Neural cell (in vitro differentiated cells): Measurements from ENCODE around the gene TTC21A. TPM values are rescaled to one million over a fixed set of nuclear protein-coding genes. Genes with fewer than 3 reads are reported as not detected.

Experiments
- H2AFZ ChIP-seq: fragments of 200-600, 300-800 bp; sonication (generic), shearing (Covaris generic); 2 replicates; pipeline ENCODE4 v1.6.0; 2014; ENCODE audit warnings: low read depth, mild to moderate bottlenecking, antibody characterized with exemption, low read length, moderate library complexity
- H3F3A ChIP-seq: fragments of 200-600 bp; shearing (Covaris generic); 2 replicates; pipeline ENCODE4 v1.6.1; 2016; ENCODE audit warnings: mild to moderate bottlenecking, moderate library complexity, mixed read lengths, antibody characterized with exemption, low read length; ENCODE audit not compliant: insufficient read depth, poor library complexity, severe bottlenecking
- H3K27ac ChIP-seq: fragments of 200-600, 300-800 bp; sonication (generic), shearing (Covaris generic); 2 replicates; pipeline ENCODE4 v1.5.1; 2014; ENCODE audit warnings: mild to moderate bottlenecking, low read length, moderate library complexity
- H3K27me3 ChIP-seq: fragments of 300-800, 200-600 bp; sonication (generic), shearing (Covaris generic); 2 replicates; pipeline ENCODE4 v1.6.0; 2014; ENCODE audit warnings: mild to moderate bottlenecking, low read depth, low read length, moderate library complexity; ENCODE audit not compliant: insufficient read depth
- H3K36me3 ChIP-seq: fragments of 300-800, 200-600 bp; sonication (generic), shearing (Covaris generic); 2 replicates; pipeline ENCODE4 v1.5.1; 2014; ENCODE audit warnings: mild to moderate bottlenecking, antibody characterized with exemption, low read length, moderate library complexity; ENCODE audit not compliant: insufficient read depth
- H3K4me2 ChIP-seq: fragments of 300-800, 200-600 bp; sonication (generic), shearing (Covaris generic); 2 replicates; pipeline ENCODE4 v1.6.0; 2014; ENCODE audit warnings: mild to moderate bottlenecking, low read length
- H3K4me3 ChIP-seq: fragments of 300-800, 200-600 bp; sonication (generic), shearing (Covaris generic); 2 replicates; pipeline ENCODE4 v1.5.1; 2014; ENCODE audit warnings: mild to moderate bottlenecking, low read length, moderate library complexity
- H3K79me2 ChIP-seq: fragments of 200-600 bp; shearing (Covaris generic); replicated peaks from 2 replicates; pipeline ENCODE4 v1.6.0; 2014; ENCODE audit warnings: mild to moderate bottlenecking, low read length, moderate library complexity; ENCODE audit not compliant: insufficient read depth
- H3K9ac ChIP-seq: fragments of 300-800, 200-600 bp; sonication (generic), shearing (Covaris generic); 2 replicates; pipeline ENCODE4 v1.6.1; 2016; ENCODE audit warnings: mild to moderate bottlenecking, low read length, mixed read lengths
- H3K9me2 ChIP-seq: fragments of 200-600 bp; shearing (Covaris generic); 2 replicates; pipeline ENCODE4 v1.6.1; 2016; ENCODE audit warnings: mild to moderate bottlenecking, low read length, mixed read lengths; ENCODE audit not compliant: insufficient read depth
- H3K9me3 ChIP-seq: fragments of 200-600, 300-800 bp; sonication (generic), shearing (Covaris generic); 2 replicates; pipeline ENCODE4 v1.6.1; 2016; ENCODE audit warnings: mild to moderate bottlenecking, mixed run types, low read length, moderate library complexity, mixed read lengths
- H4K20me1 ChIP-seq: fragments of 200-600 bp; shearing (Covaris generic); 2 replicates; pipeline ENCODE4 v1.6.1; 2016; ENCODE audit warnings: mild to moderate bottlenecking, mixed run types; ENCODE audit not compliant: insufficient read depth
- EP300 ChIP-seq: fragments of 450-650 bp; conservative IDR thresholded peaks from 2 replicates; pipeline ENCODE4 v1.6.1; 2014; ENCODE audit warnings: antibody characterized with exemption, mild to moderate bottlenecking, moderate library complexity; ENCODE audit not compliant: poor library complexity, severe bottlenecking
- EZH2 ChIP-seq: fragments of 200-600, 300-800 bp; shearing (Covaris generic), sonication (generic); IDR thresholded peaks from 2 replicates; pipeline ENCODE4 v1.6.1; 2014; ENCODE audit warnings: antibody characterized with exemption, low read length, borderline replicate concordance, mild to moderate bottlenecking; ENCODE audit not compliant: insufficient read depth, poor library complexity, severe bottlenecking
- MXI1 ChIP-seq: fragments of 450-650 bp; conservative IDR thresholded peaks from 2 replicates; pipeline ENCODE4 v1.6.1; 2014; ENCODE audit warnings: antibody characterized with exemption, mild to moderate bottlenecking; ENCODE audit not compliant: poor library complexity, severe bottlenecking
- POLR2AphosphoS5 ChIP-seq: IDR thresholded peaks from 2 replicates; pipeline ENCODE4 v1.6.1; 2012
- RAD21 ChIP-seq: fragments of 450-650 bp; conservative IDR thresholded peaks from 2 replicates; pipeline ENCODE4 v1.6.1; 2014; ENCODE audit warnings: antibody characterized with exemption, mild to moderate bottlenecking, moderate library complexity
- SMC3 ChIP-seq: fragments of 450-650 bp; conservative IDR thresholded peaks from 2 replicates; pipeline ENCODE4 v1.6.1; 2014; ENCODE audit warnings: antibody characterized with exemption, mild to moderate bottlenecking, moderate library complexity; ENCODE audit not compliant: poor library complexity
- polyA plus RNA-seq: library from polyadenylated mRNA; depleted of rRNA; stranded (reverse); fragments of >200 nt; gene quantifications from 2 replicates; pipeline ENCODE4 v1.2.3, GENCODE V29; 2014
- TF ChIP-seq, protein P1 (sequence below): fragments of 450-650 bp; IDR thresholded peaks from 2 replicates; pipeline ENCODE4 v1.5.1; 2014; ENCODE audit warnings: antibody characterized with exemption, mild to moderate bottlenecking, moderate library complexity; ENCODE audit not compliant: poor library complexity, severe bottlenecking
- TF ChIP-seq, protein P2 (sequence below): IDR thresholded peaks from 2 replicates; pipeline ENCODE4 v1.6.1; 2012; ENCODE audit warnings: borderline replicate concordance

The TTC21A gene
- polyA plus RNA-seq, 1 donor from 2014 or later, result 6.2 TPM

DNA sequence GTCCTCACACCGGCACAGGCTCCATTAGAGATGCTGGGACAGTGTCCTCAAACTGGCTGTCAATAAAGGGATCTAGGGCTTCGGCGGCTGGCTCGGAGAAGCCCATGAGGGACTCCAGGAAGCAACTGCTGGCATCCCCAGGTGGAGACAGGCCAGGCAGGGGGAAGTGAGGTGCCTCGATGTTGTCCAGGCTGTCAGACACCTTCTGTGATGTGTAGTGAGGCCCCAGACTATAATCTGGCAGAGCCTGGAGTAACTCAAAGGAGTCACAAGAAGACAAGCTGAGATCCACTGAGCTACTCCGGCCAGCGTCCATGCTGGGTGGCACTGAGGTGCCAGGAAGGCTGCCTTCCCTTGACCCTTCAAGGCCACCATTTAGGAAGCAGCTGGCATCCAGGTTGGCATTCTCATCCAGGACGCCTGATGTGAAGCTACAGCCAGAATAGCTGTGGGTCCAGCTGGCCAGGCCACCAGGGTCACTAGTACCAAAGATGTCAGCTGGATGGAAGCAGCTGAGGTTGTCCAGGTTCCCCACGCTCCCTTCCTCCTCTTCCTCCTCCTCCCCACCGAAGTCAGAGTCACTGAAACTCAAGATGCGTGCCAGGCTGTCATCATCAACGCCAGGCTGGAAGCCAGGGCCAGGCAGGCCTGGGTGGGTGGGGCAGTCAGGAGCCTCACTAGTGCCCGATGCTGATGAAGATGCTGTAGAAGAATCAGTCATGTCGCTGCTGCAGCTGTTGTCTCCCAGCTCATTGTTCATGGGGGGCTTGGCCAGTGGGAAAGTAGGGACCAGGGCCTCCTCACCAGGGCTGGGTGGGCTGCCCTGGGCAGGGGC is 35.8 kb downstream of the TTC21A start:
- H3K9me2 ChIP-seq, result no peaks in the 10 kb centered on the region
- H3K4me3 ChIP-seq, result no peak overlapping the region
- no peaks in the 10 kb centered on the region for H4K20me1 ChIP-seq
- no peak overlapping the region for H3K9ac ChIP-seq
- TF ChIP-seq EP300 (no peak), POLR2AphosphoS5 (no peak), RAD21 (no peak), MXI1 (no peak), SMC3 (no peak), EZH2 (no peak)
- TF ChIP-seq, protein P1, sequence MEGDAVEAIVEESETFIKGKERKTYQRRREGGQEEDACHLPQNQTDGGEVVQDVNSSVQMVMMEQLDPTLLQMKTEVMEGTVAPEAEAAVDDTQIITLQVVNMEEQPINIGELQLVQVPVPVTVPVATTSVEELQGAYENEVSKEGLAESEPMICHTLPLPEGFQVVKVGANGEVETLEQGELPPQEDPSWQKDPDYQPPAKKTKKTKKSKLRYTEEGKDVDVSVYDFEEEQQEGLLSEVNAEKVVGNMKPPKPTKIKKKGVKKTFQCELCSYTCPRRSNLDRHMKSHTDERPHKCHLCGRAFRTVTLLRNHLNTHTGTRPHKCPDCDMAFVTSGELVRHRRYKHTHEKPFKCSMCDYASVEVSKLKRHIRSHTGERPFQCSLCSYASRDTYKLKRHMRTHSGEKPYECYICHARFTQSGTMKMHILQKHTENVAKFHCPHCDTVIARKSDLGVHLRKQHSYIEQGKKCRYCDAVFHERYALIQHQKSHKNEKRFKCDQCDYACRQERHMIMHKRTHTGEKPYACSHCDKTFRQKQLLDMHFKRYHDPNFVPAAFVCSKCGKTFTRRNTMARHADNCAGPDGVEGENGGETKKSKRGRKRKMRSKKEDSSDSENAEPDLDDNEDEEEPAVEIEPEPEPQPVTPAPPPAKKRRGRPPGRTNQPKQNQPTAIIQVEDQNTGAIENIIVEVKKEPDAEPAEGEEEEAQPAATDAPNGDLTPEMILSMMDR, result no peak
- TF ChIP-seq, protein P2, sequence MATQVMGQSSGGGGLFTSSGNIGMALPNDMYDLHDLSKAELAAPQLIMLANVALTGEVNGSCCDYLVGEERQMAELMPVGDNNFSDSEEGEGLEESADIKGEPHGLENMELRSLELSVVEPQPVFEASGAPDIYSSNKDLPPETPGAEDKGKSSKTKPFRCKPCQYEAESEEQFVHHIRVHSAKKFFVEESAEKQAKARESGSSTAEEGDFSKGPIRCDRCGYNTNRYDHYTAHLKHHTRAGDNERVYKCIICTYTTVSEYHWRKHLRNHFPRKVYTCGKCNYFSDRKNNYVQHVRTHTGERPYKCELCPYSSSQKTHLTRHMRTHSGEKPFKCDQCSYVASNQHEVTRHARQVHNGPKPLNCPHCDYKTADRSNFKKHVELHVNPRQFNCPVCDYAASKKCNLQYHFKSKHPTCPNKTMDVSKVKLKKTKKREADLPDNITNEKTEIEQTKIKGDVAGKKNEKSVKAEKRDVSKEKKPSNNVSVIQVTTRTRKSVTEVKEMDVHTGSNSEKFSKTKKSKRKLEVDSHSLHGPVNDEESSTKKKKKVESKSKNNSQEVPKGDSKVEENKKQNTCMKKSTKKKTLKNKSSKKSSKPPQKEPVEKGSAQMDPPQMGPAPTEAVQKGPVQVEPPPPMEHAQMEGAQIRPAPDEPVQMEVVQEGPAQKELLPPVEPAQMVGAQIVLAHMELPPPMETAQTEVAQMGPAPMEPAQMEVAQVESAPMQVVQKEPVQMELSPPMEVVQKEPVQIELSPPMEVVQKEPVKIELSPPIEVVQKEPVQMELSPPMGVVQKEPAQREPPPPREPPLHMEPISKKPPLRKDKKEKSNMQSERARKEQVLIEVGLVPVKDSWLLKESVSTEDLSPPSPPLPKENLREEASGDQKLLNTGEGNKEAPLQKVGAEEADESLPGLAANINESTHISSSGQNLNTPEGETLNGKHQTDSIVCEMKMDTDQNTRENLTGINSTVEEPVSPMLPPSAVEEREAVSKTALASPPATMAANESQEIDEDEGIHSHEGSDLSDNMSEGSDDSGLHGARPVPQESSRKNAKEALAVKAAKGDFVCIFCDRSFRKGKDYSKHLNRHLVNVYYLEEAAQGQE, result no peak
- H3K4me2 ChIP-seq, result no peak overlapping the region
- H3K9me3 ChIP-seq, result no peaks in the 10 kb centered on the region
- peaks cover 4% of the 10 kb centered on the region for H3K36me3 ChIP-seq
- H3K27ac ChIP-seq, result no peak overlapping the region
- no peaks in the 10 kb centered on the region for H3F3A ChIP-seq
- no peaks in the 10 kb centered on the region for H3K79me2 ChIP-seq
- no peaks in the 10 kb centered on the region for H3K27me3 ChIP-seq
- no peak overlapping the region for H2AFZ ChIP-seq

DNA sequence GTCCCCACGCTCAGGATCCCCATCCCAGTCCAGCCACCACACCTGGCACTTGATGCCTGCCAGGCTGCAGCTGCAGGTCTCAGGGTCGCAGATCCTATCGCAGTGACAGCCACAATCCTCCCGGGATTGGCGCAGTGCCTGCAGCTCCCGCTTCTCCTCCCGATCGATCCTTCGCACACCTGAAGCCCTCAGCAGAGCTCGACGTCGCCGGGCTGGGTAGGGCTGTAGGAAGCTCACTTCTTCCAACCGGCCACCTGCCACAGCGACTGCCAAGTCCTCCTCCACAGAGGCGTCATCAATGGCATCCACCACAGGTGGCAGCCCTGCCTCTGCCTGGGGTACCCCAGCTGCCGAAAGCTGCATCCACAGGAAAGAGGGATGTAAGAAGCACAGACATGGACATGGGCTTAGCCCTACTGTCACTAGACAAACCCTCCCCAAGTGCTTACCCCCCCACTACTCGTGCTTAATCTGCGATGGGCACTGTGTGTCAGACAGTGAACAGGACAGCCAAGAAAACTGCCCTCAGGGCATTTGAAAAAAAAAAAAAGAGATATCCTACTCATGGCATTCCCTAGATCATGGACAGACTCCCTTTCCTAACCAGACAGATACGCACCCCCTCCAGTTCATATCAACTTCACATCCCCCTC is 36.7 kb downstream of the TTC21A start:
- no peak overlapping the region for H3K27ac ChIP-seq
- H4K20me1 ChIP-seq, result no peaks in the 10 kb centered on the region
- H3K9me3 ChIP-seq, result no peaks in the 10 kb centered on the region
- TF ChIP-seq, protein P1, result no peak
- no peak for TF ChIP-seq EP300
- TF ChIP-seq, protein P2, result no peak
- no peak for TF ChIP-seq SMC3
- no peak overlapping the region for H3K4me3 ChIP-seq
- H3K27me3 ChIP-seq, result no peaks in the 10 kb centered on the region
- H3K36me3 ChIP-seq, result no peaks in the 10 kb centered on the region
- H3F3A ChIP-seq, result no peaks in the 10 kb centered on the region
- no peak overlapping the region for H3K4me2 ChIP-seq
- no peak overlapping the region for H3K9ac ChIP-seq
- H2AFZ ChIP-seq, result no peak overlapping the region
- H3K9me2 ChIP-seq, result no peaks in the 10 kb centered on the region
- H3K79me2 ChIP-seq, result no peaks in the 10 kb centered on the region
